Lung (tissue), 13 donors: ENCODE results near the gene CNPY4. TPM values are rescaled to one million over a fixed set of nuclear protein-coding genes. Genes with fewer than 3 reads are reported as not detected.

Experiments used
- ATAC-seq: fragments of 200-7000 bp; cut with Tn5 transposase; one replicate; pipeline ENCODE4 v1.9.1; 2020; ENCODE audit warnings: moderate number of reproducible peaks; ENCODE audit not compliant: insufficient read depth, low FRiP score
- DNase-seq, 3 donors: peaks; one replicate each; pipeline ENCODE4 v3.0.0-alpha.2; 2013 to 2017
- H3K27ac ChIP-seq, 2 donors: one replicate each; pipeline ENCODE4 v1.5.1; 2013; ENCODE audit warnings: mild to moderate bottlenecking in 2 of 2, moderate library complexity in 2 of 2, control low read depth in 1 of 2, inconsistent platforms in 1 of 2, low read depth in 1 of 2, low read length in 1 of 2
- H3K27me3 ChIP-seq, 3 donors: one replicate each; pipeline ENCODE4 v1.5.1; 2013; ENCODE audit warnings: low read length in 2 of 3; ENCODE audit not compliant: control insufficient read depth in 3 of 3, insufficient read depth in 3 of 3
- H3K36me3 ChIP-seq, 4 donors: one replicate each; pipeline ENCODE4 v1.5.1; 2013; ENCODE audit warnings: low read length in 4 of 4, mild to moderate bottlenecking in 1 of 4, moderate library complexity in 1 of 4; ENCODE audit not compliant: control insufficient read depth in 4 of 4, insufficient read depth in 4 of 4
- H3K4me1 ChIP-seq, 5 donors: one replicate each; pipeline ENCODE4 v1.5.1; 2013; ENCODE audit warnings: low read length in 5 of 5, mild to moderate bottlenecking in 2 of 5, moderate library complexity in 1 of 5; ENCODE audit not compliant: control insufficient read depth in 5 of 5, insufficient read depth in 5 of 5
- H3K4me3 ChIP-seq: one replicate; pipeline ENCODE4 v1.5.1; 2013; ENCODE audit warnings: mild to moderate bottlenecking, control low read depth, moderate library complexity
- H3K9ac ChIP-seq, 2 donors: one replicate each; pipeline ENCODE4 v1.5.1; 2013; ENCODE audit warnings: low read length in 2 of 2, control low read depth in 1 of 2; ENCODE audit not compliant: insufficient read depth in 1 of 2
- H3K9me3 ChIP-seq, 4 donors: one replicate each; pipeline ENCODE4 v1.5.1; 2013; ENCODE audit warnings: low read length in 3 of 4, mild to moderate bottlenecking in 1 of 4, moderate library complexity in 1 of 4; ENCODE audit not compliant: control insufficient read depth in 4 of 4, insufficient read depth in 3 of 4
- WGBS, 2 donors: extraction: QIAGEN DNeasy Blood & Tissue Kit; methylation state at CpG; one replicate each; pipeline ENCODE4 v1.1.7; 2013; 5-methylcytosine and 5-hydroxymethylcytosine counted together
- polyA plus RNA-seq, 2 donors: library from polyadenylated mRNA; stranded (reverse); fragments of 200-250 nt; gene quantifications; one replicate each; pipeline ENCODE4 v1.2.1, GENCODE V29; 2013
- small RNA-seq: library from RNA; depleted of rRNA; stranded (forward); fragments of <200 nt; gene quantifications from one replicate; pipeline ENCODE3, GENCODE V24; 2014; ENCODE audit warnings: low replicate concordance
- total RNA-seq, 2 donors: library from RNA; depleted of rRNA in 1 of 2; stranded (reverse); fragments of >200 nt in 1 of 2; gene quantifications; one replicate each; pipeline ENCODE4 v1.2.1, GENCODE V29; 2014 to 2021
- TF ChIP-seq, protein P1 (sequence below): IDR thresholded peaks from 2 replicates; pipeline ENCODE4 v1.5.1; 2012; ENCODE audit warnings: mild to moderate bottlenecking; ENCODE audit errors: control extremely low read depth, extremely low read depth
- donor health status: control.
- donor health status: control.
- donor health status: Bipolar disorder and iron deficiency.
- donor health status: healthy.
- donor health status: DM: yes; HTN: yes; CAD: no.

The CNPY4 gene
- total and polyA plus RNA-seq, 4 donors, result 9.8 to 18.6 (median 11.2) TPM

- TF ChIP-seq, protein P1, sequence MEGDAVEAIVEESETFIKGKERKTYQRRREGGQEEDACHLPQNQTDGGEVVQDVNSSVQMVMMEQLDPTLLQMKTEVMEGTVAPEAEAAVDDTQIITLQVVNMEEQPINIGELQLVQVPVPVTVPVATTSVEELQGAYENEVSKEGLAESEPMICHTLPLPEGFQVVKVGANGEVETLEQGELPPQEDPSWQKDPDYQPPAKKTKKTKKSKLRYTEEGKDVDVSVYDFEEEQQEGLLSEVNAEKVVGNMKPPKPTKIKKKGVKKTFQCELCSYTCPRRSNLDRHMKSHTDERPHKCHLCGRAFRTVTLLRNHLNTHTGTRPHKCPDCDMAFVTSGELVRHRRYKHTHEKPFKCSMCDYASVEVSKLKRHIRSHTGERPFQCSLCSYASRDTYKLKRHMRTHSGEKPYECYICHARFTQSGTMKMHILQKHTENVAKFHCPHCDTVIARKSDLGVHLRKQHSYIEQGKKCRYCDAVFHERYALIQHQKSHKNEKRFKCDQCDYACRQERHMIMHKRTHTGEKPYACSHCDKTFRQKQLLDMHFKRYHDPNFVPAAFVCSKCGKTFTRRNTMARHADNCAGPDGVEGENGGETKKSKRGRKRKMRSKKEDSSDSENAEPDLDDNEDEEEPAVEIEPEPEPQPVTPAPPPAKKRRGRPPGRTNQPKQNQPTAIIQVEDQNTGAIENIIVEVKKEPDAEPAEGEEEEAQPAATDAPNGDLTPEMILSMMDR, result no peak
- peaks cover 0 to 7% (median 0%) of the 10 kb centered on the region in 5 donors for H3K4me1 ChIP-seq
- ATAC-seq (no peak), DNase-seq (no peak)
- H3K36me3 ChIP-seq, result no peaks in the 10 kb centered on the region
- H3K27ac ChIP-seq, result no peak overlapping the region
- 90 to 93% methylated on average over 11 of the region's 11 CpGs for WGBS, 2 donors
- H3K4me3 ChIP-seq, result no peak overlapping the region
- H3K9ac ChIP-seq, result no peak overlapping the region
- no peaks in the 10 kb centered on the region for H3K27me3 ChIP-seq
- no peaks in the 10 kb centered on the region for H3K9me3 ChIP-seq
Observed at GRCh38 chr7:100173806-100174495, 54.5 kb downstream of the CNPY4 start.

- no peak overlapping the region for H3K27ac ChIP-seq
- 91 to 93% methylated on average over 5 of the region's 5 CpGs for WGBS, 2 donors
- TF ChIP-seq, protein P1, result no peak
- no peaks in the 10 kb centered on the region for H3K27me3 ChIP-seq
- no peak overlapping the region for H3K9ac ChIP-seq
- H3K9me3 ChIP-seq, result no peaks in the 10 kb centered on the region
- no peak for DNase-seq
- H3K36me3 ChIP-seq, result no peaks in the 10 kb centered on the region
- peaks cover 0 to 7% (median 0%) of the 10 kb centered on the region in 5 donors for H3K4me1 ChIP-seq
- no peak overlapping the region for H3K4me3 ChIP-seq
- no peak for ATAC-seq
Observed at GRCh38 chr7:100174582-100174981, 55.1 kb downstream of the CNPY4 start.

Small RNAs within 50 kb of the gene (small RNA-seq; reads per million reads assigned to genes)
- gene MIR106B (114 reads per million, percentile 98 among the genes with 10 or more reads in this experiment), gene MIR25 (1,943 reads per million, percentile 99 among the genes with 10 or more reads in this experiment), gene MIR93 (651 reads per million, percentile 99 among the genes with 10 or more reads in this experiment)

Other genes with a start within 250 kb of the CNPY4 start
- gene OR2AE1, start 242.6 kb upstream of the CNPY4 start, total RNA-seq, result under 1 TPM; 0.25 to 0.57 TPM
- gene OR2AE1, start 242.6 kb upstream of the CNPY4 start, polyA plus RNA-seq, result under 1 TPM in 1 of 2 donors, not detected in 1; 0.03 TPM
- gene TRIM4, start 200.1 kb upstream of the CNPY4 start, total RNA-seq, result 10 to 100 TPM; 26.4 to 34.3 TPM
- 10 to 100 TPM; 14.0 to 17.0 TPM for gene TRIM4, start 200.1 kb upstream of the CNPY4 start, polyA plus RNA-seq
- under 1 TPM in 1 of 2 donors, not detected in 1; 0.31 TPM for gene GJC3, start 190.0 kb upstream of the CNPY4 start, total RNA-seq
- gene GJC3, start 190.0 kb upstream of the CNPY4 start, polyA plus RNA-seq, result under 1 TPM; 0.07 to 0.22 TPM
- 10 to 100 TPM in 1 of 2 donors, 1 to 10 TPM in 1; 4.1 to 52.8 TPM for gene AZGP1, start 143.6 kb upstream of the CNPY4 start, total RNA-seq
- gene AZGP1, start 143.6 kb upstream of the CNPY4 start, polyA plus RNA-seq, result 10 to 100 TPM in 1 of 2 donors, 1 to 10 TPM in 1; 4.2 to 82.8 TPM
- 10 to 100 TPM; 50.4 to 54.0 TPM for gene ZKSCAN1, start 104.0 kb upstream of the CNPY4 start, total RNA-seq
- gene ZKSCAN1, start 104.0 kb upstream of the CNPY4 start, polyA plus RNA-seq, result 1 to 10 TPM; 8.2 to 8.7 TPM
- 10 to 100 TPM in 1 of 2 donors, 1 to 10 TPM in 1; 9.0 to 13.1 TPM for gene ZSCAN21, start 69.9 kb upstream of the CNPY4 start, total RNA-seq
- gene ZSCAN21, start 69.9 kb upstream of the CNPY4 start, polyA plus RNA-seq, result 1 to 10 TPM; 4.7 to 5.1 TPM
- 10 to 100 TPM; 29.4 to 30.5 TPM for gene ZNF3, start 37.9 kb upstream of the CNPY4 start, total RNA-seq
- gene ZNF3, start 37.9 kb upstream of the CNPY4 start, polyA plus RNA-seq, result 10 to 100 TPM; 12.8 to 17.4 TPM
- gene COPS6, start 30.7 kb upstream of the CNPY4 start, total RNA-seq, result 10 to 100 TPM; 66.1 to 89.3 TPM
- 100 to 1,000 TPM in 1 of 2 donors, 10 to 100 TPM in 1; 90.5 to 108 TPM for gene COPS6, start 30.7 kb upstream of the CNPY4 start, polyA plus RNA-seq
- gene MCM7, start 18.2 kb upstream of the CNPY4 start, total RNA-seq, result 10 to 100 TPM; 42.2 to 54.7 TPM
- gene MCM7, start 18.2 kb upstream of the CNPY4 start, polyA plus RNA-seq, result 10 to 100 TPM; 36.0 to 41.5 TPM
- gene AP4M1, start 18.0 kb upstream of the CNPY4 start, total RNA-seq, result 10 to 100 TPM; 15.7 to 24.2 TPM
- gene AP4M1, start 18.0 kb upstream of the CNPY4 start, polyA plus RNA-seq, result 10 to 100 TPM; 14.8 to 18.5 TPM
- 10 to 100 TPM; 36.1 to 51.5 TPM for gene TAF6, start 276 bp upstream of the CNPY4 start, total RNA-seq
- 10 to 100 TPM; 31.5 to 39.8 TPM for gene TAF6, start 276 bp upstream of the CNPY4 start, polyA plus RNA-seq
- gene MBLAC1, start 7.3 kb downstream of the CNPY4 start, total RNA-seq, result 1 to 10 TPM; 2.2 to 2.9 TPM
- 1 to 10 TPM; 1.7 to 1.9 TPM for gene MBLAC1, start 7.3 kb downstream of the CNPY4 start, polyA plus RNA-seq
- gene LAMTOR4, start 29.3 kb downstream of the CNPY4 start, total RNA-seq, result 100 to 1,000 TPM in 1 of 2 donors, 10 to 100 TPM in 1; 63.4 to 134 TPM
- 100 to 1,000 TPM; 240 to 288 TPM for gene LAMTOR4, start 29.3 kb downstream of the CNPY4 start, polyA plus RNA-seq
- 10 to 100 TPM in 1 of 2 donors, 1 to 10 TPM in 1; 9.8 to 27.9 TPM for gene TRAPPC14, start 39.1 kb downstream of the CNPY4 start, total RNA-seq
- 10 to 100 TPM; 19.5 to 19.6 TPM for gene TRAPPC14, start 39.1 kb downstream of the CNPY4 start, polyA plus RNA-seq
- 1 to 10 TPM; 6.1 to 8.0 TPM for gene GAL3ST4, start 49.0 kb downstream of the CNPY4 start, total RNA-seq
- 1 to 10 TPM; 1.5 to 4.2 TPM for gene GAL3ST4, start 49.0 kb downstream of the CNPY4 start, polyA plus RNA-seq
- gene GPC2, start 57.7 kb downstream of the CNPY4 start, total RNA-seq, result 1 to 10 TPM; 1.4 to 2.1 TPM
- under 1 TPM; 0.61 to 0.68 TPM for gene GPC2, start 57.7 kb downstream of the CNPY4 start, polyA plus RNA-seq
- gene STAG3, start 58.3 kb downstream of the CNPY4 start, total RNA-seq, result 1 to 10 TPM; 2.0 to 2.1 TPM
- 1 to 10 TPM; 2.0 to 2.8 TPM for gene STAG3, start 58.3 kb downstream of the CNPY4 start, polyA plus RNA-seq
- gene PVRIG, start 100.3 kb downstream of the CNPY4 start, total RNA-seq, result under 1 TPM; 0.52 to 0.82 TPM
- gene PVRIG, start 100.3 kb downstream of the CNPY4 start, polyA plus RNA-seq, result 1 to 10 TPM in 1 of 2 donors, under 1 TPM in 1; 0.41 to 1.6 TPM
- not detected for gene SPDYE3, start 188.1 kb downstream of the CNPY4 start, total RNA-seq
- under 1 TPM; 0.06 to 0.10 TPM for gene SPDYE3, start 188.1 kb downstream of the CNPY4 start, polyA plus RNA-seq
- 10 to 100 TPM; 22.0 to 50.1 TPM for gene PILRB, start 238.5 kb downstream of the CNPY4 start, total RNA-seq
- gene PILRB, start 238.5 kb downstream of the CNPY4 start, polyA plus RNA-seq, result 10 to 100 TPM; 26.1 to 36.3 TPM